Activated CD4-positive, alpha-beta T cell treated with anti-CD3 and anti-CD28 coated beads, Interleukin-2, amount 10 ng/mL, durations not matched to agents 24 days and 14 days (primary cell): ENCODE data around the gene BNC1. TPM values are rescaled to one million over a fixed set of nuclear protein-coding genes. Genes with fewer than 3 reads are reported as not detected.
A peak's percentile ranks its signal among the peaks of the same experiment; 100 is the strongest.
"Not testable (repeated sequence)": the region's sequence is repeated elsewhere in the genome, so short reads cannot be mapped to it uniquely, and the experiment has no call there.

Experiments
- DNase-seq: peaks from one replicate; pipeline ENCODE4 v3.0.0; 2022
- H3K27ac Mint-ChIP-seq: one replicate; pipeline ENCODE4 v1.8.0; 2022; ENCODE audit warnings: mild to moderate bottlenecking, mixed read lengths
- H3K27me3 Mint-ChIP-seq: one replicate; pipeline ENCODE4 v1.8.0; 2022; ENCODE audit warnings: mixed read lengths
- H3K36me3 Mint-ChIP-seq: one replicate; pipeline ENCODE4 v1.8.0; 2022; ENCODE audit warnings: low read depth, mild to moderate bottlenecking, mixed read lengths
- H3K4me1 Mint-ChIP-seq: one replicate; pipeline ENCODE4 v1.8.0; 2021; ENCODE audit warnings: mixed read lengths
- H3K4me3 Mint-ChIP-seq: one replicate; pipeline ENCODE4 v1.8.0; 2022; ENCODE audit warnings: mild to moderate bottlenecking, moderate library complexity, mixed read lengths
- H3K9me3 Mint-ChIP-seq: one replicate; pipeline ENCODE4 v1.8.0; 2021; ENCODE audit warnings: mixed read lengths
- intact Hi-C: fragments of 100-400 bp; cut with micrococcal nuclease; formaldehyde crosslinking; loops from one replicate; pipeline ENCODE4 v1.15.1; 2023
- total RNA-seq: library from RNA; stranded (reverse); gene quantifications from 2 replicates; pipeline ENCODE4 v1.2.3, GENCODE V29; 2022

Gene BNC1
- total RNA-seq, 1 donor from 2014 or later, result not detected

DNA sequence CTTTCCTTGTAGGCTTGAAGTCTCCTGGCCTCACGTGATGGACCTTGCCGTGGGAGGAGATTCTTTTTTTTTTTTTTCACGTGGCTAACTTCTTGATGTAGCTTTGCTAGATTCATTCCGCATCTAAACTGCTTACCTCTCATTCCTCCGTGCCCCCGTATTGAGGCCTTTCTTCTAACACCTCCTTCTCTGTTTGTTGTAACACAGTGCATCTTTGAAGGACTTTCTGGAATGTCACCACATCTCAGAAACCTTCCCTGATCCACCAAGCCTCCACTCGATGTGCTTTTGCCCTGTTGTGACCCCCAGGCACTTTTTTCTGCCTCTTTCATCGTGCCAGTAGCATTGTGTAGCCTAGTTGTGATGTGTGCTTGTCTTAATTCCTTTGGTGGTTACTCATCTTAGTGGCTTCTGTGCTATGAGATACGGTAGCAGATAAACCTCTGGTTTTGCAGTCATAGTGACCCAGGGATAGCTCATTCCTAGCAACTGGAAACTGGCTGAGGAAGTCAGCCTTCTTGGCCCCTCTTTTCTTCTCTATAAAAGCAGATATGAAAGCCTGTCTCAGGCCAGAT, 1.6 kb upstream of the BNC1 start:
- no peaks in the 10 kb centered on the region for H3K9me3 Mint-ChIP-seq
- H3K4me1 Mint-ChIP-seq, result peaks cover 6% of the 10 kb centered on the region
- intact Hi-C loops, result no loop called here
- H3K4me3 Mint-ChIP-seq, result no peak overlapping the region
- no peak overlapping the region for H3K27ac Mint-ChIP-seq
- H3K27me3 Mint-ChIP-seq, result peaks cover 67% of the 10 kb centered on the region
- no peak for DNase-seq
- H3K36me3 Mint-ChIP-seq, result no peaks in the 10 kb centered on the region

DNA sequence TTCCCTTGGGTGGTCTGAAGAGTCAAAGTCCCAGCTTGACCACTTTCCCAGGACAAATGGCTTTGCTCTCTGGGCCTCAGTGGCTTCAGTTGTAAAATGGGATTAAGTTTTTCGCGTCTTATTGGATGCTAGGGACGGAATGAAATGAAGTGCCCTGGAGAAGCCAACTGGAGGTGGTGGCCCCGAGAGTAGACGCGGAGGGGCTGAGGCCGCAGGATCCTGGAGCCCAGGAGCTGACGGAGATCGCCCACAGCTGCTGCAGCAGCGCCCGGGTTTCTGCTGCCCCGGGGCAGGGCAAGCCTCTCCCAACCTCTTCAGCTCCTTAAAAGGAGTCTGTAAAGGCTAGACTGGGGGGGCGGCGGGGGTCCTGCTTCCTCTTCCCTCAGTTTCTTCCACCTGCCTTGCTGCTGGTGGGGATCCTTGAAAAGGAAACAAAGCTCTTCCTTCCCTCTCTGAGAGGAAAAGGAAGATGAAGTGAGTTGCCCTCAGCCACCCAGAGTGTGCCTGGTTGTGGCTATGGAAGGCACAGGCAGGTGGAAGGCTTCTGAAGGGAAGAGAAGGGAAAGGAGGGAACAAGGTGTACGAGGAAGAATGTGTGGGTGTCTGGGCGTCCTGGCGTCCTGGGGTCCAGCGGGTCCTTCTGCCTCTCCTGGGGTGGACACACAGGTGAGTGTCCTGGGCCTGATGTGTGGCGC, 967 bp upstream of the BNC1 start:
- Mint-ChIP-seq H3K4me3 (no peak overlapping the region), H3K27me3 (peaks cover 73% of the 10 kb centered on the region)
- intact Hi-C loops, result no loop called here

DNA sequence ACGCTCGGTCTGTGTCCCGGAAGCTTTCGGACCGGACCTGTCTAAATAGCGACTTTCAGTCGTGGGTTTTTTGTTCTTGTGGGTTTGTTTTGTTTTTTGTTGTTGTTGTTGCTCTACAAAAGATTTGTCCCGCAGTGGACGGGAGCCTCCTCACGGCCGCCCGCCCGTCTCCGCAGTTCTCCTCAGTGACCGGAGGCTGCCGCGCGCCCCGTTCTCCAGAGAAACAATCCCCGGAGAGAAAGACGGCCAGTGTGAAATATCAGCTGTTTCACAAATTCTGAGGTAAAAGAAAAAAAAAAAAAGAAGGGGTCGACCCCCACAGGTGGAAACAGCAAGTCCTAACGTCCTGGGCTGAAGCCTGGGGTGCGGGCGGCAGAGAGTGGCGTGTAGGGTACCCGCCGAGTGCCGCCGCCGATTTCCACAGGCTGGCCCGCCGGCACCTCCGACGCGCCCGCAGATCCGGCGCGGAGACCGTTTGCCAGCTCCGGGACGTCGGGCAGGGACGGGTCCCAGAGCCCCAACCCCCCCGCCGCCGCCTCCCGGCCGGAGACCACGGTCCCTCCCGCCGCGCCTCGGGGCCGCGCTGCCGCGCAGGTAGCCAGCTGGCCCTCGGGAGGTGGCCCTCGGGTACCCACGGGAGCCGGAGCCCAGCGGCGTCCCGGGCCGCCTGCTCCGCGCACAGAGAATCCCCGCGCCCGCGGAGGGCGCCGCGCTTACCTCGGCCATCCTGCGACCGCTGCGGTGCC, 478 bp downstream of the BNC1 start:
- DNase-seq, result no peak
- Mint-ChIP-seq H3K27ac (no peak overlapping the region), H3K4me1 (peaks cover 6% of the 10 kb centered on the region), H3K36me3 (no peaks in the 10 kb centered on the region), H3K4me3 (peak overlapping the region; percentile 65), H3K27me3 (peaks cover 77% of the 10 kb centered on the region), H3K9me3 (no peaks in the 10 kb centered on the region)
- intact Hi-C loops, result no loop called here

More for the DNA sequence above, 967 bp upstream of the BNC1 start:
- no peak for DNase-seq
- no peaks in the 10 kb centered on the region for H3K9me3 Mint-ChIP-seq
- no peak overlapping the region for H3K27ac Mint-ChIP-seq
- H3K36me3 Mint-ChIP-seq, result no peaks in the 10 kb centered on the region
- peaks cover 6% of the 10 kb centered on the region for H3K4me1 Mint-ChIP-seq

DNA sequence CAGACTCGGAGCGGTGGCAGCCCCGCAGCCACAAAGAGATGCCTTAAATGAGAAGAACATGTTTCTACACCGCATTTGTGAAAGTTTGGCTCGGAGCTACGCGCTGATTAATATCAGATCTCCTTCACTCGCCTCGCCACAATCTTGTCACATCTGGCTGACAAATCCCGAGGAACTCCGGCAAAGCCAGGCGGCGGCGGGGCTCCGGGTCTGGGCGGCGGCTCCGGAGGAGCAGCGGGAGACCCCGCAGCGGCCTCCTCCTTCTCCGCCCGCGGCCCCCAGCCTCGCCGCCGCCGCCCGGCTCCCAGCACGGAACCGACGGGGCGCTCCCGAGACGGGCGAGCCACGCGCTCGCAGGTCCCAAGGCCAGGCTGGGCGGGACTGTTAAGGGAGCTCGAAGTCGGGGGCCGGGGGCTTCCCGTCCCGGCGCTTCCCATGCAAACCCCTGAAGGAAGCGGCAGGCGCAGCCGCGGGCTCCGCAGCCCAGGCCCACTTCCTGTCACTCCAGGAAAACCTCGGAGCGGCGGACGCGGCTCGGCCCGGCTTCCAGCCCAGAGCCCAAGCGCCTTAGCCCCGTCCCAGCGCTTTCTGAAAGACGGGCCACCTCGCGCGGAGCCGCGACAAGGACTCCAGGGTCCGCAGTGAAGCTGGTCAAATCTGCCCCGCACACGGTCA, 1.2 kb downstream of the BNC1 start:
- Mint-ChIP-seq H3K4me3 (peak overlapping the region; percentile 65), H3K27ac (no peak overlapping the region), H3K36me3 (no peaks in the 10 kb centered on the region), H3K9me3 (no peaks in the 10 kb centered on the region), H3K4me1 (peaks cover 6% of the 10 kb centered on the region), H3K27me3 (peaks cover 75% of the 10 kb centered on the region)
- intact Hi-C loops, result no loop called here
- DNase-seq, result peak; percentile 58

DNA sequence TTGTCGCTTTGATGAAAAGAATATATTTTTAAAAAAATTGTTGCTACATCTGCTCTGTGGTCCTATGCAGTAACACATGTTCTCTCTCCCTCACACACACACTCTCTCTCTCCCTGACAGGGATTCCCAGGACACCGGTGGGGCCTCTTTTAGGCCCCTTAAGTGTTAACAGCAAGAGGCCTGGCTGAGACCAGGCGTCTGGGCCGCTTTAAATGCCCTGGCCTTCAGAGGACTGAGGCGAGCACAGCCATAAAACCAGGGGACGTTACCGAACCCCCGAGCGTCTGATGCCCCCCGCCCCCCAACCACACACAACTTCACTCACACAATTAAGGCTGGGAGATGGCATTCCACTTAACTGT, 1.7 kb downstream of the BNC1 start:
- Mint-ChIP-seq H3K27me3 (peaks cover 76% of the 10 kb centered on the region), H3K4me1 (peaks cover 6% of the 10 kb centered on the region), H3K27ac (no peak overlapping the region), H3K9me3 (no peaks in the 10 kb centered on the region), H3K36me3 (no peaks in the 10 kb centered on the region), H3K4me3 (no peak overlapping the region)
- intact Hi-C loops, result no loop called here
- no peak for DNase-seq

DNA sequence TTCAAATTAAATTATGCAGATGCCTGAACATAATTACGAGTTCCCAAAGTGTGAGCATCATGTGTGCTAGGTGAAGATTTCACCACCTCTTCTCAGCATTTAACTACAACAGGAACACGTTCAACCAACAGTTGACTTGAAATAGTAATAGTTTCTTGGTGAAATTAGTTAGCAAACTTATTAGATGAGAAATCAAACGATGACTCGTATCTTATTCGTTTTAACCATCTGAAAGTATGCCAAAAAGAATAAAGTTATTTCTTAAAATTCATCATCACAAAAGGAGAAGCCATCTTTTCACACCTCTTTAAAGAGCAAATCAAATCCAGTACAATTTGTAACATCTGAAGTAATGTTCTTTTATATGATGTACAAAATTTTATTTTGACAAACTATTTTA, 2.3 kb downstream of the BNC1 start:
- DNase-seq, result no peak
- Mint-ChIP-seq H3K9me3 (no peaks in the 10 kb centered on the region), H3K36me3 (no peaks in the 10 kb centered on the region), H3K27ac (no peak overlapping the region), H3K4me1 (peaks cover 6% of the 10 kb centered on the region), H3K4me3 (no peak overlapping the region), H3K27me3 (peaks cover 71% of the 10 kb centered on the region)
- intact Hi-C loops, result no loop called here

DNA sequence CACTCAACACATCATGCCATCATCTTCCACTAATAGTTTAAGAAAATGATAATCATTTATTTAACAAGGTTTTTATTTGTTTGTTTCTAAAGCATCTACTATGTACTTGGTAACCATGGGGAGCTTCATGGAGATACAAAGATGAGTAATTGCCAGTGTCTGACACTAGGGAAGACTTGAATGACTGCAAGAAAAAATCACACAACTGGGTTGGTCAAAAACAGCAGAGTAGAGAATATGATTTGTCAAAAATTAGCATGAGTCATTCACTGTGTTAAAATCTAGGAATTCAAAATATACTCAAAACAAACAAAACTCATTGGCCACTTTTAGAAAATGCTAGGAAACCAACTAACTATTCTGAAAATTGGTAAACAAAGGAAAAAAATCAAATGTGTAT, 6.3 kb downstream of the BNC1 start:
- H3K4me3 Mint-ChIP-seq, result no peak overlapping the region
- H3K4me1 Mint-ChIP-seq, result peaks cover 4% of the 10 kb centered on the region
- no peaks in the 10 kb centered on the region for H3K9me3 Mint-ChIP-seq
- DNase-seq, result no peak
- no peaks in the 10 kb centered on the region for H3K36me3 Mint-ChIP-seq
- H3K27me3 Mint-ChIP-seq, result peaks cover 60% of the 10 kb centered on the region
- no peak overlapping the region for H3K27ac Mint-ChIP-seq
- intact Hi-C loops, result no loop called here

DNA sequence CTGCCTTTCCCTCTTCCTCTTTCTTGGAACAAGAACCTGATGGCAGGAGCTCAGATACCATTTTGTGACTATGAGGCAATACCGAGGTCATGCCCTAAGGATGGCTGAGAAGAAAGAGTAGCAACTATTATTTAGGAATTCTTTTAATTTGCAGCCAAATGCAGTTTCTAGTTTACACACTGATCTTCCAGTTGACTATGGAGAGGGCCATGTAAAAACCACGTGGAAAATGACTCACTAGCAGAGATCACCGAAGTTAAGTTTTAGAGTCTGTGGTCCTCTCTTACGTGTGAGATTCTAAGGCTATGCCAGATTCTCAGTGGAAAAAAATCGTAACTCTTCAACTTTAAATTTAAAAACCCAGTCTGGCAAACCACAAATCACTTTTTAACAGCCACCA, 7.8 kb downstream of the BNC1 start:
- intact Hi-C loops, result no loop called here
- Mint-ChIP-seq H3K9me3 (no peaks in the 10 kb centered on the region), H3K4me1 (no peaks in the 10 kb centered on the region), H3K4me3 (no peak overlapping the region), H3K27ac (no peak overlapping the region), H3K27me3 (peaks cover 46% of the 10 kb centered on the region), H3K36me3 (no peaks in the 10 kb centered on the region)
- DNase-seq, result no peak

DNA sequence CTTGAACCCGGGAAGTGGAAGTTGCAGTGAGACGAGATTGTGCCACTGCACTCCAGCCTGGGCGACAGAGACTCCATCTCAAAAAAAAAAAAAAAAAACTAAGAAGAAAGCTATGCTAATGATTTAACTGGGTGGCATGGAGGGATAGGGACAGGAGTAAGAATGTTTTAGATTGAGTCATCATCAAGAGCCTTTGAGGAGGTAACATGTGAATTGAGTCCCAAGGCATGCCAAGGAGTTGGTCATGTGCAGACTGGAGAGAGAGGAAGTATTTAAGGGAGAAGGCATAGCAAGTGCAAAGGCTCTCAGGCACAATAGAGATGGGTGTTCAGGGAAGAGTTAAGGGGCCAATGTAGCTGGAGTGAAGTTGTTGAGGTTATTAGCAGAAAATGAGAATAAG, 9.1 kb downstream of the BNC1 start:
- H3K9me3 Mint-ChIP-seq, result no peaks in the 10 kb centered on the region

DNA sequence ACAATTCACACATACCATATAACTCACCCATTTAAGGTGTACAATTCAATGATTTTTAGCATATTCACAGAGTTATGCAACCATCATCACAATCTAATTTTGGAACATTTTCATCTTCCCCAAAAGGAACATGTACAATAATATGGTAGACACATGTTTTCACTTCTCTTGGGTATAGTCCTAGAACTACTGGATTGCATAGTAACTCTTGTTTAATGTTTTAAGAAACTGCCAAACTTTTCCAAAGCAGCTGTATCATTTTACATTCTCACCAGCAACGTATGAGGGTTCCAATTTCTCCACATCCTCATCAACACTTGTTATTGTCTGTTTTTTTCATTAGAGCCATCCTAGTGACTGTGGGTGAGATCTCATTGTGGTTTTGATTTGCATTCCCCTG, 14.3 kb downstream of the BNC1 start:
- peaks cover 30% of the 10 kb centered on the region for H3K27me3 Mint-ChIP-seq
- no peak overlapping the region for H3K27ac Mint-ChIP-seq
- no peaks in the 10 kb centered on the region for H3K9me3 Mint-ChIP-seq
- no peaks in the 10 kb centered on the region for H3K4me1 Mint-ChIP-seq
- DNase-seq, result no peak
- intact Hi-C loops, result no loop called here
- no peak overlapping the region for H3K4me3 Mint-ChIP-seq
- H3K36me3 Mint-ChIP-seq, result no peaks in the 10 kb centered on the region

More for the DNA sequence above, 9.1 kb downstream of the BNC1 start:
- no peak overlapping the region for H3K27ac Mint-ChIP-seq
- DNase-seq, result no peak
- intact Hi-C loops, result no loop called here
- H3K36me3 Mint-ChIP-seq, result no peaks in the 10 kb centered on the region
- no peak overlapping the region for H3K4me3 Mint-ChIP-seq
- peaks cover 35% of the 10 kb centered on the region for H3K27me3 Mint-ChIP-seq
- no peaks in the 10 kb centered on the region for H3K4me1 Mint-ChIP-seq

DNA sequence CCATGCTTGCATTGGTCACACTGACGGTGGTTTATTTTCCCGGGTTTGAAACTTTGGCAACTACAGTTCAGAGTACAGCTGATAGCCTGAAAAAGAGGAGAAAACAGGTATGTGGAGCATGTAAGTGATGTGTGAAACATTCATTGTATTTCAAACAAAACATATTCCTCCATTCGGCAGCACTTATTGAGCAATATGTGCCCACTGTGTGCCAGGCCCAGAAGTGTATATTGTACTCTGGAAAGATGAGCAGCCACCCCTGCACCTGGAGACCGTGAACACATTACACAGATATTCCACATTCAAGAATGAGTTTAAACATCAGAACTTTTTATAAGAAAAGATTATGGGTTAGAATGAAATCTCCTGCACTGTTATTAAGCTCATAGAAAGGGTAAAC, 16.3 kb downstream of the BNC1 start:
- peaks cover 31% of the 10 kb centered on the region for H3K27me3 Mint-ChIP-seq
- H3K4me1 Mint-ChIP-seq, result no peaks in the 10 kb centered on the region
- H3K9me3 Mint-ChIP-seq, result no peaks in the 10 kb centered on the region
- no peak overlapping the region for H3K4me3 Mint-ChIP-seq
- H3K36me3 Mint-ChIP-seq, result no peaks in the 10 kb centered on the region
- intact Hi-C loops, result no loop called here
- no peak for DNase-seq
- no peak overlapping the region for H3K27ac Mint-ChIP-seq

DNA sequence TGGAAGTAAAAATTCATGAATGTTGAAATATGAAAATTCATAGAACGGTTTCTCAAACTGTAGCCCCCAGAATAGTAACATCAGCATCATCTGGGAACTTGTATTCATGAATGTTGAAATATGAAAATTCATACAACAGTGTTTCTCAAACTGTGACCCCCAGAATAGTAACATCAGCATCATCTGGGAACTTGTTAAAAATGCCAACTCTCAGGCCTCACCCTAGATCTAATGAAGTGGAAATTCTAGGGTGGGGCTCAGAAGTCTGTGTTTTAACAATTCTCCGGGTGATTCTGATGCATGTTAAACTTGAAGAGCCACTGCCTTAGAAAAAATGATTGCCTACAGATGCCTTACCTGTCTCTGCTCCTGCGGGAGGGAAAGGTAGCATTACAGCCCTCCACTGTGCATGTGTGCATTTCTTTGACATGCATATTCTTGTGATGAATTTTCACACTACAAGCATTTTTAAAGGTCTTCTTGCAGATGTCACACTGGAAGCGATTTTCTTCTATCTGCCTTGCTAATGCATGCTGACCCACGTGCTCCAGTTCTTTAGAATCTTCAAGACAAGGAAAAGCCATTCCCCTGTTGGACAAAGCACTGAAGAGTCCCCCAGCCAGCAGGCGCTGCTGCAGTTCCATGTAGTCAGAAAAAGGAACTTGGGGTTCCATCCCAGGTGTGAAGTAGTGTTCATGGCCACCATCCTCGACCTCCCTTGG, 21.7 kb downstream of the BNC1 start:
- Mint-ChIP-seq H3K27me3 (peaks cover 24% of the 10 kb centered on the region), H3K9me3 (no peaks in the 10 kb centered on the region), H3K27ac (no peak overlapping the region), H3K4me1 (no peaks in the 10 kb centered on the region), H3K4me3 (no peak overlapping the region), H3K36me3 (no peaks in the 10 kb centered on the region)
- intact Hi-C loops, result no loop called here
- no peak for DNase-seq

DNA sequence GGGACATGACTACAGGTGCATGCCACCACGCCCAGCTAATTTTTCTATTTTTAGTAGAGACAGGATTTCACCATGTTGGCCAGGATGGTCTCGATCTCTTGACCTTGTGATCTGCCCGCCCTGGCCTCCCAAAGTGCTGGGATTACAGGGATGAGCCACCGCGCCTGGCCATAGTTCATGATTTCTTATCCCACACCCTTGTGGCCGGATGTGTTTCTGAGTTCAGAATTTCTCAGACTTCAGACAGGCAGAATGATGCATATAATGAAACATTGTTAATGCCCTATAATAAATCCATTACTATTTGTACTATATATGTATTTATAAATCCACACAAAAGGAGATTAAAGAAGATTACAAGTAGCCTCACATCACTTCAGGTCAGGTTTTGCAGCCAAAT, 22.3 kb downstream of the BNC1 start:
- H3K36me3 Mint-ChIP-seq, intact Hi-C loops: not testable (repeated sequence)
- peaks cover 24% of the 10 kb centered on the region for H3K27me3 Mint-ChIP-seq

More for the DNA sequence above, 22.3 kb downstream of the BNC1 start:
- H3K4me1 Mint-ChIP-seq, H3K9me3 Mint-ChIP-seq, H3K27ac Mint-ChIP-seq, DNase-seq, H3K4me3 Mint-ChIP-seq: not testable (repeated sequence)
